Skeletal muscle tissue (tissue), 4 donors: ENCODE results near the gene OPTC. TPM values are rescaled to one million over a fixed set of nuclear protein-coding genes. Genes with fewer than 3 reads are reported as not detected.
A peak's percentile ranks its signal among the peaks of the same experiment; 100 is the strongest.
"Not testable (repeated sequence)": the region's sequence is repeated elsewhere in the genome, so short reads cannot be mapped to it uniquely, and the experiment has no call there.

Source experiments
- H3K27ac ChIP-seq: one replicate; pipeline ENCODE4 v1.7.0; 2013; ENCODE audit warnings: mild to moderate bottlenecking, low read depth, low read length, inconsistent platforms
- H3K27me3 ChIP-seq, 3 donors: one replicate each; pipeline ENCODE4 v1.7.0; 2013; ENCODE audit warnings: low read length in 3 of 3; ENCODE audit not compliant: control insufficient read depth in 3 of 3, insufficient read depth in 3 of 3
- H3K36me3 ChIP-seq, 3 donors: one replicate each; pipeline ENCODE4 v1.7.0; 2013; ENCODE audit warnings: low read length in 3 of 3; ENCODE audit not compliant: control insufficient read depth in 3 of 3, insufficient read depth in 3 of 3
- H3K4me1 ChIP-seq, 3 donors: one replicate each; pipeline ENCODE4 v1.7.0; 2013; ENCODE audit warnings: low read length in 3 of 3, mild to moderate bottlenecking in 3 of 3; ENCODE audit not compliant: control insufficient read depth in 3 of 3, insufficient read depth in 3 of 3
- H3K4me3 ChIP-seq, 3 donors: one replicate each; pipeline ENCODE4 v1.7.0; 2013; ENCODE audit warnings: low read length in 3 of 3
- H3K9ac ChIP-seq, 3 donors: one replicate each; pipeline ENCODE4 v1.7.0; 2013; ENCODE audit warnings: low read length in 3 of 3, mild to moderate bottlenecking in 3 of 3, moderate library complexity in 2 of 3, low read depth in 1 of 3
- H3K9me3 ChIP-seq, 3 donors: one replicate each; pipeline ENCODE4 v1.7.0; 2013; ENCODE audit warnings: low read length in 3 of 3; ENCODE audit not compliant: control insufficient read depth in 3 of 3
- total RNA-seq: library from RNA; depleted of rRNA; stranded (reverse); fragments of >200 nt; gene quantifications from one replicate; pipeline ENCODE4 v1.2.3, GENCODE V29; 2014
- donor health status: Osteomylitis.

The OPTC gene
- not detected for total RNA-seq

GRCh38 chr1:203493901-203494300 is at the start of gene OPTC:
Gene OPTC, plus strand, starts transcription at chr1:203494153. Its CDS starts 1,853 bp downstream, at chr1:203496006.
- Histone ChIP-seq H3K9ac (no peak within 1 kb of the TSS), H3K36me3 (no peaks in the 10 kb centered on the region), H3K4me1 (no peaks in the 10 kb centered on the region), H3K4me3 (no peak within 1 kb of the TSS), H3K27me3 (peaks cover 0 to 3% (median 0%) of the 10 kb centered on the region in 3 donors), H3K9me3 (no peaks in the 10 kb centered on the region), H3K27ac (no peak within 1 kb of the TSS)

GRCh38 chr1:203444171-203444576 is 49.8 kb upstream of the OPTC start:
- Histone ChIP-seq H3K36me3 (no peaks in the 10 kb centered on the region), H3K4me1 (peaks cover 3 to 11% (median 8%) of the 10 kb centered on the region in 3 donors), H3K27me3 (peaks cover 3 to 10% (median 3%) of the 10 kb centered on the region in 3 donors), H3K4me3 (no peak overlapping the region), H3K9me3 (peaks cover 0 to 5% (median 0%) of the 10 kb centered on the region in 3 donors), H3K27ac (no peak overlapping the region), H3K9ac (no peak overlapping the region)

- Histone ChIP-seq H3K9ac (no peak overlapping the region), H3K4me1 (peaks cover 0 to 5% (median 3%) of the 10 kb centered on the region in 3 donors), H3K27ac (no peak overlapping the region), H3K4me3 (no peak overlapping the region), H3K9me3 (peaks cover 0 to 5% (median 0%) of the 10 kb centered on the region in 3 donors), H3K36me3 (no peaks in the 10 kb centered on the region), H3K27me3 (peaks cover 0 to 7% (median 6%) of the 10 kb centered on the region in 3 donors)
These were observed 46.8 kb upstream of the OPTC start for GRCh38 chr1:203447151-203447550.

GRCh38 chr1:203447598-203447997 is 46.4 kb upstream of the OPTC start:
- H3K9me3 ChIP-seq, H3K36me3 ChIP-seq, H3K4me3 ChIP-seq, H3K27me3 ChIP-seq, H3K27ac ChIP-seq, H3K9ac ChIP-seq, H3K4me1 ChIP-seq: not testable (repeated sequence)

- peaks cover 2 to 12% (median 8%) of the 10 kb centered on the region in 3 donors for H3K27me3 ChIP-seq
- peak overlapping the region; percentile 30 for H3K27ac ChIP-seq
- no peaks in the 10 kb centered on the region for H3K36me3 ChIP-seq
- H3K4me1 ChIP-seq = peaks cover 0 to 5% (median 2%) of the 10 kb centered on the region in 3 donors
- H3K9me3 ChIP-seq = peaks cover 0 to 5% (median 0%) of the 10 kb centered on the region in 3 donors
- H3K9ac ChIP-seq = peak overlapping the region in 1 of 3 donors; percentile 40
- H3K4me3 ChIP-seq = no peak overlapping the region
These were observed 45.4 kb upstream of the OPTC start for GRCh38 chr1:203448521-203449061.

GRCh38 chr1:203450001-203450400 is 44.0 kb upstream of the OPTC start:
- no peak overlapping the region for H3K9ac ChIP-seq
- H3K27me3 ChIP-seq = peaks cover 3 to 15% (median 13%) of the 10 kb centered on the region in 3 donors
- H3K4me3 ChIP-seq = no peak overlapping the region
- H3K9me3 ChIP-seq = peaks cover 0 to 4% (median 0%) of the 10 kb centered on the region in 3 donors
- H3K4me1 ChIP-seq = peaks cover 0 to 5% (median 3%) of the 10 kb centered on the region in 3 donors
- H3K36me3 ChIP-seq = no peaks in the 10 kb centered on the region
- H3K27ac ChIP-seq = no peak overlapping the region

GRCh38 chr1:203450479-203451149 is 43.3 kb upstream of the OPTC start:
- Histone ChIP-seq H3K9me3 (no peaks in the 10 kb centered on the region), H3K9ac (no peak overlapping the region), H3K4me1 (peaks cover 0 to 5% (median 3%) of the 10 kb centered on the region in 3 donors), H3K27ac (no peak overlapping the region), H3K27me3 (peaks cover 3 to 18% (median 18%) of the 10 kb centered on the region in 3 donors), H3K4me3 (no peak overlapping the region), H3K36me3 (no peaks in the 10 kb centered on the region)

- H3K4me3 ChIP-seq = no peak overlapping the region
- peaks cover 3 to 18% (median 18%) of the 10 kb centered on the region in 3 donors for H3K27me3 ChIP-seq
- no peak overlapping the region for H3K9ac ChIP-seq
- no peaks in the 10 kb centered on the region for H3K9me3 ChIP-seq
- peaks cover 0 to 5% (median 3%) of the 10 kb centered on the region in 3 donors for H3K4me1 ChIP-seq
- no peaks in the 10 kb centered on the region for H3K36me3 ChIP-seq
- no peak overlapping the region for H3K27ac ChIP-seq
These were observed 41.8 kb upstream of the OPTC start for GRCh38 chr1:203451836-203452784.

- H3K36me3 ChIP-seq = no peaks in the 10 kb centered on the region
These were observed 40.9 kb upstream of the OPTC start for GRCh38 chr1:203453016-203453415.

More at GRCh38 chr1:203453016-203453415, 40.9 kb upstream of the OPTC start:
- H3K27ac ChIP-seq = no peak overlapping the region
- H3K4me1 ChIP-seq = peaks cover 0 to 4% (median 3%) of the 10 kb centered on the region in 3 donors
- no peaks in the 10 kb centered on the region for H3K9me3 ChIP-seq
- H3K27me3 ChIP-seq = peaks cover 3 to 18% (median 18%) of the 10 kb centered on the region in 3 donors
- no peak overlapping the region for H3K4me3 ChIP-seq
- no peak overlapping the region for H3K9ac ChIP-seq
